BLaER1 treated with 17β-estradiol and CSF1 and Interleukin-3, amounts not matched to agents 10 nM and 100 nM (cell line): ENCODE measurements around the gene NIPSNAP3A.
"Not testable (repeated sequence)": the region's sequence is repeated elsewhere in the genome, so short reads cannot be mapped to it uniquely, and the experiment has no call there.

Source experiments
- H3K27ac ChIP-seq, 11 experiments: shearing (Covaris generic); formaldehyde crosslinking; 2 replicates each; pipeline ENCODE4 v1.8.1; 2022
- H3K27me3 ChIP-seq, 11 experiments: shearing (Covaris generic); formaldehyde crosslinking; 2 replicates each; pipeline ENCODE4 v1.8.1; 2022
- H3K36me3 ChIP-seq, 11 experiments: shearing (Covaris generic); formaldehyde crosslinking; 2 replicates each; pipeline ENCODE4 v1.8.1; 2022
- H3K4me1 ChIP-seq, 10 experiments: shearing (Covaris generic); formaldehyde crosslinking; 2 replicates each; pipeline ENCODE4 v1.8.1; 2022
- H3K4me2 ChIP-seq, 11 experiments: shearing (Covaris generic); formaldehyde crosslinking; 2 replicates each; pipeline ENCODE4 v1.8.1; 2022
- H3K4me3 ChIP-seq, 10 experiments: shearing (Covaris generic); formaldehyde crosslinking; 2 replicates each; pipeline ENCODE4 v1.8.1; 2022
- H3K9ac ChIP-seq, 11 experiments: shearing (Covaris generic); formaldehyde crosslinking; 2 replicates each; pipeline ENCODE4 v1.8.1; 2022
- H3K9me3 ChIP-seq, 11 experiments: shearing (Covaris generic); formaldehyde crosslinking; replicated peaks in 1 of 11; 2 replicates each; pipeline ENCODE4 v1.8.1; 2022
- H4K20me1 ChIP-seq, 11 experiments: shearing (Covaris generic); formaldehyde crosslinking; 2 replicates each; pipeline ENCODE4 v1.8.1; 2022
- Cebpa-rat ChIP-seq, 11 experiments: shearing (Covaris generic); IDR thresholded peaks; 2 replicates each; pipeline ENCODE4 v1.8.1; 2022

Gene NIPSNAP3A

DNA sequence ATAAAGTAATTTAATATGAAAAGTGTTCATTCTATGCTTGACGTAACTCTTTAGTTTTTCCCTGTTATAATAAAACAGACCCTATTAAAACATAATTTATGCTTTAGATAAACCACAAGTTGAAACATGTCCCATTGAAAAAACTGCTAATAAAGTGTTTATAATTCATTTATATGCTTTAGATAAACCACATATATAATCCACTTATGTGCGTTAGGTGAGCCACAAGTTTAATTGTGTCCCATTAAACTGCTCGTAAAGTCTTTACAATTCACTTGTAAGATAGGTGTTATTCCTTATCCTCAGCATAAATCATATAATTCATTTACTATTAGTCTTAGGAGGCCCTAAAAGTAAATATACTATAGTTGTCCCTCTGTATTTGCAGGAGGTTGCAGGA is 20.0 kb downstream of the NIPSNAP3A start:
- TF ChIP-seq Cebpa-rat (IDR thresholded peaks at IDR 0.05), result no peak
- peaks cover 0 to 50% (median 34%) of the 10 kb centered on the region in 11 experiments; a peak in 16 of 22 replicates for H3K36me3 ChIP-seq
- H3K9ac ChIP-seq, result no peak overlapping the region
- peaks cover 45 to 78% (median 65%) of the 10 kb centered on the region in 10 experiments for H3K4me1 ChIP-seq
- peak overlapping the region in 1 of 11 experiments; percentile 89; a peak in 1 of 22 replicates for H3K4me2 ChIP-seq
- no peak overlapping the region for H3K27ac ChIP-seq
- H3K9me3 ChIP-seq, result peaks cover 0 to 20% (median 14%) of the 10 kb centered on the region in 11 experiments; a peak in 15 of 22 replicates
- no peak overlapping the region for H3K4me3 ChIP-seq
- H3K27me3 ChIP-seq, result no peaks in the 10 kb centered on the region
- no peaks in the 10 kb centered on the region for H4K20me1 ChIP-seq

DNA sequence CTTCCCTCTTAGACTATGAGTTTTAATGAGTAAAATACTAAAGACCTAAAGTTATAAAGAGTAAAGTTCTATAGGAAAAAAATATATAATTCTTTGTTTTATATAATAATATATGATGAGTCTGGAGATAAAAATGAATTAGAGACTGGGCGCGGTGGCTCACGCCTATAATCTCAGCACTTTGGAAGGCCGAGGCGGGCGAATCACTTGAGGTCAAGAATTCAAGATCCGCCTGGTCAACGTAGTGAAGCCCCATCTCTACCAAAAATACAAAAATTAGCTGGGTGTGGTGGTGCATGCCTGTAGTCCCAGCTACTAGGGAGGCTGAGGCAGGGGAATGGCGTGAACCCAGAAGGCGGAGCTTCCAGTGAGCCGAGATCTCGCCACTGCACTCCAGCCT is 21.5 kb downstream of the NIPSNAP3A start:
- H3K36me3 ChIP-seq, result peaks cover 0 to 52% (median 34%) of the 10 kb centered on the region in 11 experiments; a peak in 16 of 22 replicates
- H3K9me3 ChIP-seq, result peaks cover 0 to 20% (median 13%) of the 10 kb centered on the region in 11 experiments; a peak in 15 of 22 replicates
- peak overlapping the region in 4 of 11 experiments; percentile 15 to 67 (median 58); a peak in 3 of 22 replicates for H3K9ac ChIP-seq
- peak overlapping the region; percentile 33 to 92 (median 70) for H3K4me2 ChIP-seq
- H3K27me3 ChIP-seq, H4K20me1 ChIP-seq, H3K4me3 ChIP-seq: not testable (repeated sequence)
- peak overlapping the region; percentile 65 to 100 (median 97); a peak in 17 of 22 replicates for H3K27ac ChIP-seq
- H3K4me1 ChIP-seq, result peaks cover 42 to 83% (median 58%) of the 10 kb centered on the region in 10 experiments

GRCh38 chr9:104769655-104770054 is 22.2 kb downstream of the NIPSNAP3A start:
- Histone ChIP-seq H3K9me3 (peaks cover 0 to 20% (median 13%) of the 10 kb centered on the region in 11 experiments; a peak in 15 of 22 replicates), H3K4me1 (peaks cover 42 to 87% (median 64%) of the 10 kb centered on the region in 10 experiments), H3K4me3 (peak overlapping the region in 1 of 10 experiments; percentile 18; a peak in 2 of 20 replicates), H4K20me1 (no peaks in the 10 kb centered on the region), H3K36me3 (peaks cover 0 to 58% (median 35%) of the 10 kb centered on the region in 11 experiments; a peak in 16 of 22 replicates), H3K9ac (peak overlapping the region; percentile 15 to 67 (median 59); a peak in 13 of 22 replicates), H3K4me2 (peak overlapping the region; percentile 33 to 92 (median 70)), H3K27me3 (no peaks in the 10 kb centered on the region), H3K27ac (peak overlapping the region; percentile 65 to 100 (median 97); a peak in 21 of 22 replicates)
- no peak for TF ChIP-seq Cebpa-rat (IDR thresholded peaks at IDR 0.05)

GRCh38 chr9:104772714-104773510 is 25.4 kb downstream of the NIPSNAP3A start:
- Histone ChIP-seq H3K27me3 (no peaks in the 10 kb centered on the region), H4K20me1 (peaks cover 0 to 22% (median 0%) of the 10 kb centered on the region in 11 experiments; a peak in 3 of 22 replicates), H3K4me1 (peaks cover 60 to 94% (median 77%) of the 10 kb centered on the region in 10 experiments), H3K9ac (peak overlapping the region; percentile 73 to 94 (median 84); a peak in 21 of 22 replicates), H3K4me3 (peak overlapping the region; percentile 10 to 69 (median 59); a peak in 18 of 20 replicates), H3K36me3 (peaks cover 0 to 72% (median 48%) of the 10 kb centered on the region in 11 experiments; a peak in 16 of 22 replicates), H3K27ac (peak overlapping the region; percentile 86 to 100 (median 97); a peak in 21 of 22 replicates), H3K4me2 (peak overlapping the region; percentile 50 to 94 (median 83); a peak in 21 of 22 replicates), H3K9me3 (peaks cover 0 to 17% (median 13%) of the 10 kb centered on the region in 11 experiments; a peak in 15 of 22 replicates)
- peak in 6 of 11 experiments; percentile 57 to 92 (median 78); a peak in 10 of 22 replicates for TF ChIP-seq Cebpa-rat (IDR thresholded peaks at IDR 0.05)

DNA sequence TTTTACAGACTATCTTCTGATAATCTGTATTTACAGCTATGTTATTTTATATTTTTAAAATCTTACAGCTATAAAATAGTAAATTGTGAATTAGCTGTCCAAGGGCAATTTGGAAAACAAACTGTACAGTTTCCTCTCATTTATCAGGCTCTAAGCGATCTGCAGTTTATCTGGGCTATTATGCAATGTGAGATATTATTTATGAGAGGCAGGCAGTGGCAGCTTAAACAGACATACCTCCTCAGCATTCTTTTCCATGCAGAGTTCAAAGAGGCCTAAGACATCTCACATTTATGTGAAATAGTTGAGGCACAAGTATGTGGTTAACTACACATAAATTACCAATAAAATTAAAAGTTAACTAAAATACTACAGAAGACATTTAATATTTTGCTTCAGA is 26.6 kb downstream of the NIPSNAP3A start:
- Histone ChIP-seq H3K4me2 (peak overlapping the region; percentile 72 to 94 (median 84); a peak in 21 of 22 replicates), H3K9ac (peak overlapping the region; percentile 71 to 94 (median 81); a peak in 20 of 22 replicates), H4K20me1 (peaks cover 0 to 34% (median 0%) of the 10 kb centered on the region in 11 experiments; a peak in 5 of 22 replicates), H3K36me3 (peaks cover 0 to 72% (median 46%) of the 10 kb centered on the region in 11 experiments; a peak in 19 of 22 replicates), H3K27me3 (no peaks in the 10 kb centered on the region), H3K9me3 (peaks cover 0 to 11% (median 8%) of the 10 kb centered on the region in 11 experiments; a peak in 14 of 22 replicates), H3K4me1 (peaks cover 63 to 97% (median 78%) of the 10 kb centered on the region in 10 experiments), H3K27ac (peak overlapping the region; percentile 86 to 100 (median 97); a peak in 21 of 22 replicates), H3K4me3 (peak overlapping the region in 9 of 10 experiments; percentile 34 to 68 (median 61); a peak in 17 of 20 replicates)
- no peak for TF ChIP-seq Cebpa-rat (IDR thresholded peaks at IDR 0.05)

GRCh38 chr9:104774831-104775573 is 27.5 kb downstream of the NIPSNAP3A start:
- H3K36me3 ChIP-seq, result peaks cover 5 to 78% (median 51%) of the 10 kb centered on the region in 11 experiments; a peak in 19 of 22 replicates
- H3K27ac ChIP-seq, result peak overlapping the region; percentile 86 to 100 (median 97)

DNA sequence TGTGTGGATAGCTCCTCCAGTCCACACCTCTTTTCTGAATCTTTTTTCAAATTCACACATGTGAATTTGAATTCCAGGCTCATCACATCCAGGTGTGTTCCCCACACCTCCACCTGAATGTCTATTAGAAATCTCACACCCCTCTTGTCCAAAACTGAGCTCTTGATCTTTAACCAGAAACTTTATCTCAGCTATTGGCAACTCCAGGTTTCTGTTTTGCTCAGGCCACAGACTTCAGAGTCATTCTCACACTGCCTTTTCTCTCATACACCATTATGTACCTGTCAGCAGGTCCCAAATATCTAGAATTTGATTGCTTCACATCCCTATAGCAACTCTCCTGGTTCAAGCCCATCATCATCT is 28.1 kb downstream of the NIPSNAP3A start:
- no peak for TF ChIP-seq Cebpa-rat (IDR thresholded peaks at IDR 0.05)
- Histone ChIP-seq H3K4me3 (peak overlapping the region in 7 of 10 experiments; percentile 1 to 68 (median 61); a peak in 12 of 20 replicates), H3K4me1 (peaks cover 65 to 99% (median 78%) of the 10 kb centered on the region in 10 experiments), H3K27ac (peak overlapping the region; percentile 86 to 100 (median 97)), H3K9me3 (peaks cover 0 to 11% (median 8%) of the 10 kb centered on the region in 11 experiments; a peak in 14 of 22 replicates), H3K4me2 (peak overlapping the region; percentile 72 to 94 (median 84)), H4K20me1 (peaks cover 0 to 48% (median under 1%) of the 10 kb centered on the region in 11 experiments; a peak in 10 of 22 replicates), H3K9ac (peak overlapping the region; percentile 71 to 94 (median 81); a peak in 21 of 22 replicates), H3K36me3 (peaks cover 10 to 75% (median 51%) of the 10 kb centered on the region in 11 experiments; a peak in 19 of 22 replicates), H3K27me3 (no peaks in the 10 kb centered on the region)

More at GRCh38 chr9:104774831-104775573, 27.5 kb downstream of the NIPSNAP3A start:
- Histone ChIP-seq H4K20me1 (peaks cover 0 to 43% (median 0%) of the 10 kb centered on the region in 11 experiments; a peak in 7 of 22 replicates), H3K4me1 (peaks cover 62 to 99% (median 78%) of the 10 kb centered on the region in 10 experiments), H3K9me3 (peaks cover 0 to 11% (median 8%) of the 10 kb centered on the region in 11 experiments; a peak in 14 of 22 replicates), H3K4me3 (peak overlapping the region in 9 of 10 experiments; percentile 1 to 68 (median 61); a peak in 17 of 20 replicates), H3K9ac (peak overlapping the region; percentile 71 to 94 (median 81)), H3K27me3 (no peaks in the 10 kb centered on the region), H3K4me2 (peak overlapping the region; percentile 72 to 94 (median 84))
- no peak for TF ChIP-seq Cebpa-rat (IDR thresholded peaks at IDR 0.05)
